B cell (primary cell): ENCODE data around the gene ACO1.

Experiments used
- EZH2 ChIP-seq: IDR thresholded peaks from 2 replicates; pipeline ENCODE4 v1.6.1; 2012; ENCODE audit warnings: borderline replicate concordance, low read depth, mild to moderate bottlenecking, moderate library complexity, low read length; ENCODE audit not compliant: insufficient read depth, poor library complexity, severe bottlenecking
- TF ChIP-seq, protein P1 (sequence below): fragments of 200-600 bp; IDR thresholded peaks from one replicate; pipeline ENCODE4 v1.8.0; 2022; ENCODE audit warnings: antibody characterized with exemption, mild to moderate bottlenecking

DNA sequence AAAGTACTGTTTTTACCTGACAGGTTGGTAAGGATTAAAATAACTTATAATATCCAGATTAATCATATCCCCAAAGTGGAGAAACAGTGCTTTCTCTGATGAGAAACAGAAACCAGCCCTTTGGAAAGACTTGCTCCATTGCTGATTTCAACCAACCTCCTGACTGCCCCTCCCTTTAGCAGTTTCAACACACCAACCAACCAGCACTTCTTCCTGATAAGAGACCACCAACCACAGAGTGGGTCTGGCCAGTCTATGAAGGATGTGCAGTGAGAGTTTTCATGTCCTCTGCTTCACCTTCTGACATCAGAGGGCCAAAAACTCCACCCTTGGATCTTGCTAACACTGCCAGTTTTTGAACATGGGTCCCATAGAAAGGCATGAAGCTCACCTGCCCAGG, 113.5 kb downstream of the ACO1 start:
- TF ChIP-seq, protein P1, sequence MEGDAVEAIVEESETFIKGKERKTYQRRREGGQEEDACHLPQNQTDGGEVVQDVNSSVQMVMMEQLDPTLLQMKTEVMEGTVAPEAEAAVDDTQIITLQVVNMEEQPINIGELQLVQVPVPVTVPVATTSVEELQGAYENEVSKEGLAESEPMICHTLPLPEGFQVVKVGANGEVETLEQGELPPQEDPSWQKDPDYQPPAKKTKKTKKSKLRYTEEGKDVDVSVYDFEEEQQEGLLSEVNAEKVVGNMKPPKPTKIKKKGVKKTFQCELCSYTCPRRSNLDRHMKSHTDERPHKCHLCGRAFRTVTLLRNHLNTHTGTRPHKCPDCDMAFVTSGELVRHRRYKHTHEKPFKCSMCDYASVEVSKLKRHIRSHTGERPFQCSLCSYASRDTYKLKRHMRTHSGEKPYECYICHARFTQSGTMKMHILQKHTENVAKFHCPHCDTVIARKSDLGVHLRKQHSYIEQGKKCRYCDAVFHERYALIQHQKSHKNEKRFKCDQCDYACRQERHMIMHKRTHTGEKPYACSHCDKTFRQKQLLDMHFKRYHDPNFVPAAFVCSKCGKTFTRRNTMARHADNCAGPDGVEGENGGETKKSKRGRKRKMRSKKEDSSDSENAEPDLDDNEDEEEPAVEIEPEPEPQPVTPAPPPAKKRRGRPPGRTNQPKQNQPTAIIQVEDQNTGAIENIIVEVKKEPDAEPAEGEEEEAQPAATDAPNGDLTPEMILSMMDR: no peak
- no peak for TF ChIP-seq EZH2
